Panc1 (cell line): ENCODE measurements around the gene UBE3B. TPM values are rescaled to one million over a fixed set of nuclear protein-coding genes. Genes with fewer than 3 reads are reported as not detected.
A peak's percentile ranks its signal among the peaks of the same experiment; 100 is the strongest.

Experiments used
- ATAC-seq: fragments of 200-7000 bp; cut with Tn5 transposase; 2 replicates; pipeline ENCODE4 v1.9.1; 2020; ENCODE audit warnings: mild to moderate bottlenecking, moderate library complexity
- BruUV-seq: library from RNA; stranded (reverse); fragments of 400-500 nt; replicated peaks from 2 replicates; lab custom pipeline; 2021; lab: Mats Ljungman, UMichigan
- CTCF ChIA-PET: fragments of 300-600 bp; sonication (Branson Sonifier 250); formaldehyde crosslinking; loops from one replicate; lab custom pipeline; 2022; ENCODE audit warnings: antibody characterized with exemption; lab: Charles Lee
- POLR2A ChIA-PET: fragments of 300-600 bp; sonication (Branson Sonifier 250); formaldehyde crosslinking; loops from one replicate; lab custom pipeline; 2022; ENCODE audit warnings: antibody characterized with exemption; lab: Charles Lee
- DNase-seq: peaks from one replicate; pipeline ENCODE4 v3.0.0-alpha.2; 2010; ENCODE audit warnings: low read depth, low spot score
- H3K27ac ChIP-seq: 2 replicates; pipeline ENCODE4 v1.5.1; 2011; ENCODE audit warnings: mild to moderate bottlenecking, low read length, inconsistent platforms
- H3K27me3 ChIP-seq: fragments of 200-500 bp; sonication (Bioruptor generic); 2 replicates; pipeline ENCODE4 v1.6.0; 2014; ENCODE audit warnings: low read length, inconsistent platforms; ENCODE audit not compliant: control insufficient read depth, insufficient read depth
- H3K36me3 ChIP-seq: fragments of 200-500 bp; sonication (Bioruptor generic); 2 replicates; pipeline ENCODE4 v1.5.1; 2014; ENCODE audit warnings: inconsistent platforms, mild to moderate bottlenecking, low read length, moderate library complexity; ENCODE audit not compliant: control insufficient read depth, insufficient read depth
- H3K4me1 ChIP-seq: 2 replicates; pipeline ENCODE4 v1.5.1; 2011; ENCODE audit warnings: inconsistent platforms, mild to moderate bottlenecking, low read length, moderate library complexity; ENCODE audit not compliant: control insufficient read depth, insufficient read depth
- H3K4me3 ChIP-seq, 2 experiments: 2 replicates each; pipeline ENCODE4 v1.5.1; 2011 to 2012; ENCODE audit warnings: low read depth in 2 of 2, low read length in 2 of 2, mild to moderate bottlenecking in 2 of 2, inconsistent platforms in 1 of 2, moderate library complexity in 1 of 2
- H3K9me3 ChIP-seq: fragments of 200-500 bp; sonication (Bioruptor generic); 2 replicates; pipeline ENCODE4 v1.5.1; 2014; ENCODE audit warnings: low read depth, mild to moderate bottlenecking, inconsistent platforms, low read length, moderate library complexity; ENCODE audit not compliant: control insufficient read depth, insufficient read depth
- CTCF ChIP-seq: fragments of 450-650 bp; IDR thresholded peaks from 2 replicates; pipeline ENCODE4 v1.5.1; 2017; ENCODE audit warnings: mild to moderate bottlenecking
- POLR2AphosphoS5 ChIP-seq: IDR thresholded peaks from 2 replicates; pipeline ENCODE4 v1.6.1; 2012; ENCODE audit warnings: mild to moderate bottlenecking, low read depth, low read length, moderate library complexity
- REST ChIP-seq, 2 experiments: IDR thresholded peaks; 2 replicates each; pipeline ENCODE4 v1.6.1; 2011 to 2012; ENCODE audit warnings: low read depth in 2 of 2, control low read depth in 1 of 2, low read length in 1 of 2, mild to moderate bottlenecking in 1 of 2, moderate library complexity in 1 of 2; ENCODE audit not compliant: insufficient read depth in 1 of 2
- SIN3A ChIP-seq: IDR thresholded peaks from 2 replicates; pipeline ENCODE4 v1.6.1; 2012; ENCODE audit warnings: low read depth, mild to moderate bottlenecking, low read length, moderate library complexity, borderline replicate concordance; ENCODE audit not compliant: insufficient read depth
- TCF7L2 ChIP-seq: IDR thresholded peaks from 2 replicates; pipeline ENCODE4 v1.6.1; 2011; ENCODE audit warnings: mild to moderate bottlenecking, low read depth, low read length, inconsistent platforms
- in situ Hi-C: cut with HindIII; loops from 2 replicates; pipeline ENCODE4 v1.10.0; 2016; ENCODE audit warnings: low sequenced_read_pairs, low pct_unique_long_range_greater_than_20kb
- intact Hi-C: fragments of 100-400 bp; cut with micrococcal nuclease; formaldehyde crosslinking; loops from one replicate; pipeline ENCODE4 v1.10.0; 2022; ENCODE audit not compliant: unreplicated experiment
- total RNA-seq: library from RNA; stranded (reverse); gene quantifications from one replicate; pipeline ENCODE4 v1.2.1, GENCODE V29; 2021; ENCODE audit not compliant: unreplicated experiment

Gene UBE3B
- total RNA-seq, 1 experiment from 2014 or later, result 38.9 TPM

GRCh38 chr12:109464642-109465351 lies 12.6 kb upstream of the UBE3B start:
- no peaks in the 10 kb centered on the region; the same call in none of the 2 replicates for H3K36me3 ChIP-seq
- H3K4me3 ChIP-seq, result no peak overlapping the region
- H3K27ac ChIP-seq, result peak overlapping the region; percentile 87; the same call in 1 of the 2 replicates
- intact Hi-C loops (no loop called here), in situ Hi-C loops (no loop called here)
- no peaks in the 10 kb centered on the region for H3K9me3 ChIP-seq
- DNase-seq, result no peak
- no TSS peak for BruUV-seq
- no peak for ATAC-seq
- CTCF ChIA-PET, result no interaction called here
- peaks cover 37% of the 10 kb centered on the region for H3K4me1 ChIP-seq
- no peaks in the 10 kb centered on the region for H3K27me3 ChIP-seq
- no peak for TF ChIP-seq SIN3A
- no peak for TF ChIP-seq REST (IDR thresholded peaks at IDR 0.05; ENCODE audit: insufficient read depth in 1 of 2, low read depth in 2 of 2, low read length in 1 of 2)
- TF ChIP-seq TCF7L2, result no peak
- no peak for TF ChIP-seq CTCF
- TF ChIP-seq POLR2AphosphoS5, result no peak
- POLR2A ChIA-PET, result no interaction called here

GRCh38 chr12:109466305-109466704 lies 11.1 kb upstream of the UBE3B start:
- ChIA-PET CTCF (no interaction called here), POLR2A (no interaction called here)
- DNase-seq, result no peak
- Histone ChIP-seq H3K4me3 (no peak overlapping the region), H3K36me3 (no peaks in the 10 kb centered on the region; the same call in none of the 2 replicates), H3K27me3 (no peaks in the 10 kb centered on the region), H3K27ac (no peak overlapping the region), H3K4me1 (peaks cover 35% of the 10 kb centered on the region), H3K9me3 (no peaks in the 10 kb centered on the region)
- in situ Hi-C loops (no loop called here), intact Hi-C loops (no loop called here)
- no peak for ATAC-seq
- TF ChIP-seq TCF7L2, result no peak
- no peak for TF ChIP-seq SIN3A
- no peak for TF ChIP-seq POLR2AphosphoS5
- no peak for TF ChIP-seq CTCF
- TF ChIP-seq REST (IDR thresholded peaks at IDR 0.05; ENCODE audit: insufficient read depth in 1 of 2, low read depth in 2 of 2, low read length in 1 of 2), result no peak
- BruUV-seq, result no TSS peak
